HepG2 (cell line): Measurements from ENCODE around the gene CCDC167. TPM values are rescaled to one million over a fixed set of nuclear protein-coding genes. Genes with fewer than 3 reads are reported as not detected.

Experiments
- ARID5B ChIP-seq: IDR thresholded peaks from 2 replicates; pipeline ENCODE4 v1.4.0; 2020; ENCODE audit warnings: mild to moderate bottlenecking, missing genetic modification reagents
- FOSL2 ChIP-seq: sonication (generic); formaldehyde crosslinking; IDR thresholded peaks from 2 replicates; pipeline ENCODE4 v1.4.0; 2020; ENCODE audit warnings: missing genetic modification reagents
- FOXA3 ChIP-seq: IDR thresholded peaks from 2 replicates; pipeline ENCODE4 v1.6.1; 2016; ENCODE audit warnings: missing genetic modification reagents, missing compliant biosample characterization
- MAX ChIP-seq: IDR thresholded peaks from 2 replicates; pipeline ENCODE4 v1.6.1; 2012; ENCODE audit warnings: inconsistent platforms
- MNT ChIP-seq: fragments of 450-650 bp; IDR thresholded peaks from 2 replicates; pipeline ENCODE4 v1.6.1; 2016
- TCF7 ChIP-seq: sonication (generic); IDR thresholded peaks from 2 replicates; pipeline ENCODE4 v1.6.1; 2016; ENCODE audit warnings: antibody characterized with exemption, low read depth
- ZNF552 ChIP-seq: sonication (generic); formaldehyde crosslinking; IDR thresholded peaks from 2 replicates; pipeline ENCODE4 v1.9.0; 2022; ENCODE audit warnings: missing genetic modification reagents, mild to moderate bottlenecking, borderline replicate concordance
- ZNF710 ChIP-seq: sonication (generic); formaldehyde crosslinking; IDR thresholded peaks from 2 replicates; pipeline ENCODE4 v1.5.0; 2020; ENCODE audit warnings: mild to moderate bottlenecking, missing genetic modification reagents, borderline replicate concordance
- polyA plus RNA-seq, 8 experiments: library from polyadenylated mRNA; depleted of rRNA in 3 of 8; stranded (reverse) in 7 of 8; unstranded in 1 of 8; fragments of >200 nt; fragmentation: Illumina TruSeq in 4 of 8; extraction: Trizol in 4 of 8; gene quantifications; 2 replicates each; pipeline versions ENCODE4 v1.2.1 to v1.2.3, GENCODE V29; 2011 to 2016; ENCODE audit warnings: low read depth in 4 of 8, missing spikeins in 1 of 8, mixed read lengths in 1 of 8; ENCODE audit not compliant: insufficient read depth in 1 of 8
- total RNA-seq, 5 experiments: library from RNA; depleted of rRNA; stranded (reverse); fragments of >200 nt; fragmentation: Illumina TruSeq; extraction: Trizol; gene quantifications; 2 replicates each; pipeline ENCODE4 v1.2.3, GENCODE V29; 2016; ENCODE audit warnings: low read depth in 1 of 5

The CCDC167 gene
- total and polyA plus RNA-seq, 2 of the 13 experiments (the other 11 are each of a cell fraction or from before 2014, with no cell fraction given), result 48.4 to 66.8 TPM

- TF ChIP-seq ZNF710 (0 out of 2 replicates have a peak, but pooled peaks have one; percentile 27), ARID5B (peak; percentile 15; the same call in 1 of the 2 replicates), ZNF552 (CRISPR knock-in tag) (no peak), FOSL2 (CRISPR knock-in tag) (peak; percentile 28; the same call in 1 of the 2 replicates), FOXA3 (CRISPR knock-in tag) (peak; percentile 31; the same call in 1 of the 2 replicates), MNT (peak; percentile 64; the same call in 1 of the 2 replicates), TCF7 (peak; percentile 56; the same call in 1 of the 2 replicates), MAX (peak; percentile 28; the same call in 1 of the 2 replicates)
Measured at GRCh38 chr6:37519461-37519860, 19.8 kb upstream of the CCDC167 start (continued).
